ENCODE results near the gene KCNK10. TPM values are rescaled to one million over a fixed set of nuclear protein-coding genes. Genes with fewer than 3 reads are reported as not detected.

The KCNK10 gene
- total RNA-seq, 1 experiment from 2014 or later: 0.96 TPM

DNA sequence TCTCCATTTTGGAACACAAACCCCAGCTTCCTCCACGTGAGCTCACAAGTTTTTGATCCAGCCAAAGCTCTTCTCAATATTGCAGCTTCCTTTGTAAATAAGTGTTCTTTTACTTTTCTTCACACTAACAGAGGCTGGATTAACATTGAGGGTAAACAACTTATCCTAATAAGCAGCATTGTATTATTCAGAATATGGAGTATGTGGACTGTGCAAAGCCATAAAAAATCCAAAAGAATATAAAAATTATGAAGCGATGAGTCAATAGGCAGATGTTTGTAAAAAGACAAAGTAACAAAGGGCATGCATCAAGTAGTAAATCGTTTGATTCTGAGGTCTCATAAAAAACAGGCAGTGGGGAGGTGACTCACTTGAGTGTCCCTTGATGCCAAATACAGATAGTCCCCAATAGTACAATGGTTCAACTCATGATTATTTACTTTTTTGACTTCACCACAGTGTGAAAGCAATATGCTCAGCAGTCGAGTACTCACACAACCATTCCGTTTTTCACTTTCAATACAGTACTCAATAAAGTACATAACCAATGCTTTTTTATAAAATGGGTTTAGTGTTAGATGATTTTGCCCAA lies 23.1 kb upstream of the KCNK10 start:
- Mint-ChIP-seq H3K4me1 (peaks cover 10% of the 10 kb centered on the region), H3K9me3 (no peaks in the 10 kb centered on the region), H3K27me3 (ENCODE audit: low read depth) (no peaks in the 10 kb centered on the region), H3K4me3 (no peak overlapping the region), H3K36me3 (no peaks in the 10 kb centered on the region), H3K27ac (no peak overlapping the region)
- ATAC-seq (no peak), DNase-seq (ENCODE audit: low spot score) (no peak)
- ChIA-PET POLR2A (no interaction called here), CTCF (no interaction called here)
- TF ChIP-seq JAZF1 (CRISPR knock-in tag; IDR thresholded peaks at IDR 0.05): no peak
- no peak for TF ChIP-seq CBFB (CRISPR knock-in tag; IDR thresholded peaks at IDR 0.05; ENCODE audit: low read depth)
- TF ChIP-seq ZBTB43 (CRISPR knock-in tag; IDR thresholded peaks at IDR 0.05): no peak
- no peak for TF ChIP-seq GABPB1 (CRISPR knock-in tag; IDR thresholded peaks at IDR 0.05)

DNA sequence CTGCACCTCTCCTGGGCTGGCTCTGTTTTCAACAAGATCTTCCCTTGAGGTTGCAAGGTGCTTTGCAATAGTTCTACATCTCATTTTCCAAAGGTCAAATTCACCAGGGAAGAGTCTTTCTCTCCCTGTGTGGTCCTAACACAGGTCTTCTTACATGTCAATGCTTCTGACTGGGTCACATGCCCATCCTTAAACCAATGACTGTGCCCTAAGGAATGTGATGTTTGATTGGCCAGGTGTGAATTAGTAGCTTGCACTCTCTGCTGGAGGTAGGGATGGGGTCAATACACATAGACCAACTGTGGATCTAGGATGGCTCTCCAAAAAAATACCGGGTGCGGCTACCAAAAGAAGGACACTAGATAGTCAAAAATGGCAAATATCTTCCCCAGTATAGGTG lies 19.9 kb upstream of the KCNK10 start:
- ChIA-PET POLR2A (no interaction called here), CTCF (no interaction called here)
- no peak for DNase-seq (ENCODE audit: low spot score)
- Mint-ChIP-seq H3K27me3 (ENCODE audit: low read depth) (no peaks in the 10 kb centered on the region), H3K9me3 (no peaks in the 10 kb centered on the region), H3K27ac (no peak overlapping the region), H3K4me1 (peaks cover 10% of the 10 kb centered on the region), H3K36me3 (no peaks in the 10 kb centered on the region), H3K4me3 (no peak overlapping the region)
- ATAC-seq: peak; percentile 79
- TF ChIP-seq RELA (CRISPR knock-in tag; IDR thresholded peaks at IDR 0.05; ENCODE audit: borderline replicate concordance) (no peak), ELF4 (CRISPR knock-in tag; IDR thresholded peaks at IDR 0.05; ENCODE audit: low read depth) (no peak), HMGA2 (CRISPR knock-in tag; IDR thresholded peaks at IDR 0.05) (no peak), GRHL2 (CRISPR knock-in tag; IDR thresholded peaks at IDR 0.05; ENCODE audit: insufficient replicate concordance, severe bottlenecking) (no peak), IRF1 (CRISPR knock-in tag; IDR thresholded peaks at IDR 0.05) (no peak), ZNF317 (CRISPR knock-in tag; IDR thresholded peaks at IDR 0.05; ENCODE audit: borderline replicate concordance, low read depth) (no peak), USF2 (CRISPR knock-in tag; IDR thresholded peaks at IDR 0.05) (peak; percentile 76), USF1 (CRISPR knock-in tag; IDR thresholded peaks at IDR 0.05) (peak; percentile 28; the same call in 1 of the 2 replicates), FOXJ3 (CRISPR knock-in tag; IDR thresholded peaks at IDR 0.05; ENCODE audit: borderline replicate concordance) (no peak), E2F5 (CRISPR knock-in tag; IDR thresholded peaks at IDR 0.05) (no peak), STAT6 (CRISPR knock-in tag; conservative IDR thresholded peaks at IDR 0.05; ENCODE audit: low read depth) (no peak), CBFB (CRISPR knock-in tag; IDR thresholded peaks at IDR 0.05; ENCODE audit: low read depth) (no peak)
